GM18861 (cell line): ENCODE measurements around the gene HIVEP1.

Experiments
- ATAC-seq: cut with Tn5 transposase; IDR thresholded peaks from one replicate; pipeline ENCODE4 v1.9.1; 2021; ENCODE audit not compliant: unreplicated experiment

Gene HIVEP1

GRCh38 chr6:12012038-12012557 is at the start of gene HIVEP1:
Gene HIVEP1 (plus strand): TSS chr6:12012312. CDS start chr6:12015629, 3,317 bp downstream.
- ATAC-seq, result no peak

GRCh38 chr6:11963756-11964500 is 48.2 kb upstream of the HIVEP1 start:
- ATAC-seq, result no peak

GRCh38 chr6:11964729-11965335 is 47.3 kb upstream of the HIVEP1 start:
- no peak for ATAC-seq

DNA sequence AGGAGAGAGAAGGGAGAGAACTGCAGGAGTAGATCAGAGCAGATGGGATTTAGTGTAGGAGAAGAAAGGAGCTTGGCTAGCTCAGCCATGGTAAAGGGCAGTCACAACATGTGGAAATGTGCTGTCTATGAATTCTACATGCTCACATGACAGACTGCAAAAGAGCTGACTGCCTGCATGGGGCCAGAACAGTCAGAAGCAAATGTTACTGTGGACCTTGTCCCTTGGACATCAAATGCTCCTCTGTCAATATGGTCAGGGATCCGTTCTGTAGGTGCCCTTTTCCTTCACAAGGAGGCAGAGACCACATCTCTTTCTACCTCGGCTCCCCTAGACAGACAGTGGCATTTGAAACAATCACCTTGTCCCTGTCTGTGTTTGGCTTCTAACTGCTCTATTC is 46.6 kb upstream of the HIVEP1 start:
- no peak for ATAC-seq

- peak; percentile 77 for ATAC-seq
Observed at GRCh38 chr6:11968241-11968806, 43.8 kb upstream of the HIVEP1 start.

DNA sequence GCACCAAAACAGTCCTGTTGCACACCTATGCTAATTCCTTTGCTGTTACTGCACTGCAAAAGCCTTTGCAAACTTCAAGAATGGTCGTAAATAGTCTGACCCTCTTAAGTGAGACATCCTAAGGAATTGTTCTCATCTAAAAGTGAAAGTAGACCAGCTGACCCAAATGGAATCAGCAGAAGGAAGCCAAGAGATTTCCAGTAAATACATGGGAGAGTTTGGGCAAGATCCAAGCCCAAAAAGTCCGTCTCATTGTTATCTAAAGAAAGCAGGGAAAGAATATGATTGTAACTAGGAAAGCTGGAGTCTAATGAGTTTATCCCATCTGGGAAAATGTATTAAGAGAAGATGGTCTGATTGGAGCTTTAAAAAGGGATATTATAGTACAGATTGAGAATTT is 43.0 kb upstream of the HIVEP1 start:
- no peak for ATAC-seq

DNA sequence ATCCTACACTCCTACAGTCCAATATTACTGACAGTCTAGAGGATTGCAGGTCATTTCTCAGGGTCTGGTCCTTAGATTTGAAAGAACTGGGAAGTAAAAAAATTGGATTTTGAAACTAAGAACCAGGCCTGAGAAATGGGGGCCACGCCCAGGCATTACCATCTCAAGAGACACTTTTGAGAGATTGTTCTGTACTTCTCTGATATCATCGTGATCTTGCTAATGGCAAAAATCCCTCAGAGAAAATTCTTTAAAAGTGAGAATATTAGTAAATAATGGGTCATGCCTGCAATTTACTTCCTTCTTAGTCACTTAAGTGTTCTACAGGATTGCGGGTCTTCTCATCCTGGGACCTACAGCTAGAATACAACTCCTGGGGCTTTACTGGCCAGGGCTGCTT is 42.0 kb upstream of the HIVEP1 start:
- no peak for ATAC-seq

- ATAC-seq, result no peak
Observed at GRCh38 chr6:11971154-11971553, 41.0 kb upstream of the HIVEP1 start.

DNA sequence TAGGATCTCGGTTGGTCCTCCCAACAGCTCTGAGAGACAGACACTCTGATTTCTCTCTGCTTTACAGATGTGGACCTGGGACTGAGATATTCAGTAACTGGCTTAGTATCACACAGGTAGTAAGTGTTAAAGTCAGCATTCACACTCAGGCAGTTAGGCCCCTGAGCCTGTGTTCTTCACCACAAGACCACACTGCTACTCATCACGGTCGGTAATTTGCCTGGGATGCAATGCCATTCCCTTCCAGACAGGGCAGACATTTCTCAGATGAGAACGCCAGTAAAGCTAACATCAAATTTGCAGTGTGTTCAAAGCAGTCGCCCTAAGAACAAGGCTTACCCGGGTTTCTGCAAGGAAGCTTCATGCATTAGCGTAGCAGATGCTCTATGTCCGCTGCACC is 39.8 kb upstream of the HIVEP1 start:
- no peak for ATAC-seq

- ATAC-seq, result no peak
Observed at GRCh38 chr6:11972806-11973205, 39.3 kb upstream of the HIVEP1 start.

DNA sequence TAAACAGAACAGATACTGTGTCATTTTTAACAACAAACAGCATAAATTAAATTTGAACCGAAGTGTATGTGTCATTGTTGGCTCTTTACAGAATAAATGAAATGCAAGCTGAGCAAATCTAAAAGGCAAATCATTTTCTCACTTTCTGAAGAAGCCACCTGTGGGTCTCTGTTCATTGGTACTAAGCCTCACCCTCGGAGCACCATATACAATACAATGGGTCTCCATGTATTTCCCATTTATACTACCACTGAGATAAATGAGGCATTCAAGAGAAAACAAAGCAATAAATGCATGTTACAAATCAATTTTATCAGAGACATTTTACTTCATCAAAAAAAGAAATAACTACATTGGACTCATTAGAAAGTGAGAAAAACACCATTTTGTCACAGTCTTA is 38.9 kb upstream of the HIVEP1 start:
- no peak for ATAC-seq

DNA sequence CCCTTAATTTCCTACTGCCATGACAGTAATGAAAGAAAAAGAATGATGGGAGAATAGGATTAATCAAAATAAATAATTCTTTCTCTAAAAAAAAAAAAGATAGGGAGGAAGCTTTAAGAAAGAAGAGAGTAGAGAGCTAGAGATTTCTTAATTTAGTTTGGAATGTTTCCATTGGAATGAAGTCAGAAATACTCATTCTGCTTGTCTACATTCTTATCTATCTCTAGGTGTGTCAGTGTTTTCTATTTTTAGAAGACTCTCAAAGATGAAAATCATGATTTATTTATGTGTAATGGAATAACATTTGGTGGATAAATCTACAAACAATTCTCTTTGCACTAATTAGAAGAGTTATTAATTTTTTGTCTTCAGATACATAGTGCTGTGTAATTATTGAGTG is 38.0 kb upstream of the HIVEP1 start:
- ATAC-seq, result no peak

DNA sequence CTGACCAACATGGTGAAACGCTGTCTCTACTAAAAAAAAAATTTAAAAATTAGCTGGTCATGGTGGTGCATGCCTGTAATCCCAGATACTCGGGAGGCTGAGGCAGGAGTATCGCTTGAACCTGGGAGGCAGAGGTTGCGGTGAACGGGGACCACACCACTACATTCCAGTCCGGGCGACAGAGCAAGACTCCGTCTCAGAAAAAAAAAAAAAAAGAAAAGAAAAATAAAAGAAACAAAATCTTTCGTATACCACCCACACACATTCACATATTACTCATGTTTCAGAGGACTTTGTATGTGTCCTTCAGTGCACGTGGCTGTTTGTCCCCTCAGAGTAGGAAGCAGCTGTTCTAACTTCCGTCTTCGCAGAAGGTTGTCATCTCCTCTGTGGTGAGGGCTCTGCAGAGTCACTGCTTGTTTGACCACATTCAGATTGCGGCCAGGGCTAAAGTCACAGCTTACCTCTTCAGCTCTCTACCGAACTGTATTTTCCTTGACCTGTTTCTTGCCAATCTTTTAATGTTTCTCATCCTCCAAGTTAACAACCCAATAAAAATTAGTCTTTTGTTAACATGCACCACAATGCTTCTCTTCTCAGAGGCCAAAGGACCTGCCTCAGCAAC is 36.6 kb upstream of the HIVEP1 start:
- peak; percentile 80 for ATAC-seq

- no peak for ATAC-seq
Observed at GRCh38 chr6:11976489-11976888, 35.6 kb upstream of the HIVEP1 start.

DNA sequence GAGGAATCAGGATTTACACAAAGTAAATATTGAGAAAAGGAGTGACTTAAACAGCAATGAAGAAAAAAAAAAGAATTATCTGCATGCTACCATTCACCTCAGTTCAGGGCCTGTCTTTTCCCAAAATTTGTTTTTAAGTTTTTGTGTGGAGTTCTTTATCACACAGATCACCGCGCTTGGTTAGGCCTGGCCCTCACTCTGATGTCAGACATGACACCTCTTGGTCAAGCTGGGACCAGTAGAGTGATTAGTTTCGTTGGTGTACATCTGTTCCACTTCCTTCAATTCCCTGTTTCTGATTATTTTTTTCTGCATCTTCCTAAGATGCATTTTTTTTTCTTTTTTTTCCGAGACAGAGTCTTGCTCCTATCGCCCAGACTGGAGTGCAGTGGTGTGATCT is 34.9 kb upstream of the HIVEP1 start:
- no peak for ATAC-seq

- no peak for ATAC-seq
Observed at GRCh38 chr6:11977738-11978137, 34.4 kb upstream of the HIVEP1 start.

- ATAC-seq, result no peak
Observed at GRCh38 chr6:11978169-11978987, 33.7 kb upstream of the HIVEP1 start.

- no peak for ATAC-seq
Observed at GRCh38 chr6:11979866-11980265, 32.2 kb upstream of the HIVEP1 start.

DNA sequence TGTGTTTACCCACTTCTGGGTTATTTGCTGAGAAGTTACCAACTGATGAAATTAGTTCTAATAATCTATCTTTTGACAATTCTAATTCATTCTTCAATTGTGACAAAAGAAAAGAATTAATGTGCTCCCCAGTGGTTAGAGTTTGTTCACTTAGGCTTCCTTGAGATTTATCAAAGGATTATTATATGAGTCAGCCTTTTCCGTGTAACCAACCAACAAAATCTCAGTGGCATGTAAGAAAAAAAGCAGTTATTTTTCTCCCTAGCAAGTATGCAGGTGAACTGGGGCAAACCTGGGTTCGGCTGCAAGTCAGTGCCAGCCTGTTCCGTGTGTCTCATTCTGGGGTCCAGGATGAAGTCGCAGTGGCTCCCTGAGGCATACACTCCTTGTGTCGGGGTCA is 28.8 kb upstream of the HIVEP1 start:
- ATAC-seq, result no peak

DNA sequence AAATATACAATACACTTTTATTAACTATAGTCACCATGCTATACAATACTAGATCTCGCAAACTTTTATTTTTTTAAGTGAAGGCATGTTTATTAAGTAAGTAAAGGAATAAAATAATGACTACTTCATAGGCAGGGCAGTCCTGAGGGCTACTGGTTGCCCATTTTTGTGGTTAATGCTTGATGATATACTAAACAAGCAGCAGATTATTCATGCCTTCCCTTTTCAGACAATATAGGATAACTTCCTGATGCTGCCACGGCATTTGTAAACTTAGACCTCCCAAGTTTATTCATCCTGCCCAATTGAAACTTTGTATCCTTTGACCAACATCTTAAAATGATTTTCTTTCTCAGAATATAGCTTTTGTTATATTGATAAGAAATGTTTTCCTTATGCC is 24.7 kb upstream of the HIVEP1 start:
- no peak for ATAC-seq

DNA sequence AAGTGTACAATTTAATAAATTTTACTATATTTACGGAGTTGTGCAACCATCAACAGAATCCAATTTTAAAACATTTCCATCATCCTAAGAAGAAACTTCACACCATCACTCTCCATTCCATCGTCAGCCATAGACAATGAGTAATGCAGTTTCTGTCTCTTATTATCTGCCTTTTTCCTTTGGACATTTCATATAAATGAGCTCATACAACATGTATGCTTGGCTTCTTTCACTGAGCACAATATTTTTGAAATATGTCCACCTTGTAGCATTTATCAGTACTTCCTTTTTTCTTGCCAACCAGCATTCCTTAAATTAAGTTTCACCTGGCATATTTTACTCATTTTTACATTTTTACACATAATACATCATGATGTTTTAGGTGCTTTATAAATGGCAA is 22.7 kb upstream of the HIVEP1 start:
- no peak for ATAC-seq
